HG02870 (cell line): ENCODE data around the gene PRCP.
"Not testable (repeated sequence)": the region's sequence is repeated elsewhere in the genome, so short reads cannot be mapped to it uniquely, and the experiment has no call there.

Experiments used
- ATAC-seq: cut with Tn5 transposase; IDR thresholded peaks from one replicate; pipeline ENCODE4 v1.9.1; 2021; ENCODE audit warnings: mild to moderate bottlenecking, moderate library complexity; ENCODE audit not compliant: unreplicated experiment

The PRCP gene

DNA sequence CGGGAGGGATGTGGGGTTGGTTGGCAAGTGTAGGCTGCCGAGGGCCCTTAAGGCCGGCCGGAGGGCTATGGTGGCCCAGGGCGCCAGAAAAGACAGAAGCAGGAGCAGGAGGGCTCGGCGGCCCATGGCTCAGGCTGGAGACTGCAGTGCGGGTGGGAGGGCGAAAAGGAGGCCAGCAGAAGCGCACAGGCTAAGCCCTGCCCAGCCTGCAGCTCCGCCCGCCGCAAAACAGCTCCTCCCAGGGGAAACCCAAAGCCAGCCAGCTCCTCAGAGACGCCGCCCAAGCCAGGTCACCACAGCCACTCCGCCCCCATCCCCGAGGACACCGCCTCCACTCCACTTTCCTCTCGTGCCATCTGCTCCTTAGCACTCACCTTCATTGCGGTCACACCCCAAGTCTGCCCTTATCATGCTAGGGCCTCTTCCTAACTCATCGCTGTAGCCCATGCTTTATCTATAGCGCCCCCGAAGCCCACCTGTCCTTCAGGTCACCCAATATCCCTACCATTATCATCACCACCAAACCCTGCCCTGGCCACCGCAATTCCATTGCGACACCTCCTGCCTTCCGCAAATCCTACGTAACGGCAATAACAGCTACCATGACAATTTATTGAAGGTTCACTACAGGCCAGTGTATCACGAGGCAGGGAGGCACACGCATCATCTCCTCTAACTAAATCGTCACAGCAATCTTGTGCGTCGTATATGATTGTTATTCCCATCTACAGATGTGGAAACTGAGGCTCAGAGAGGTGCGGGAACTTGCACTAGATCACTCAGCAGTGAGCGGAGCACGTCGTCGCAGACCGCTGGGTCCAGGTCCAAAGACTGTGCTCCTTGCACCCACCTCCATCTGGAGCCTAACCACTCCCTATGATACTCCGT lies at the start of gene PRCP:
Gene PRCP (minus strand): TSS at position 154 of the 888 bp plus-strand sequence. CDS start 28 bp downstream, at position 126.
- ATAC-seq, result peak; percentile 82

DNA sequence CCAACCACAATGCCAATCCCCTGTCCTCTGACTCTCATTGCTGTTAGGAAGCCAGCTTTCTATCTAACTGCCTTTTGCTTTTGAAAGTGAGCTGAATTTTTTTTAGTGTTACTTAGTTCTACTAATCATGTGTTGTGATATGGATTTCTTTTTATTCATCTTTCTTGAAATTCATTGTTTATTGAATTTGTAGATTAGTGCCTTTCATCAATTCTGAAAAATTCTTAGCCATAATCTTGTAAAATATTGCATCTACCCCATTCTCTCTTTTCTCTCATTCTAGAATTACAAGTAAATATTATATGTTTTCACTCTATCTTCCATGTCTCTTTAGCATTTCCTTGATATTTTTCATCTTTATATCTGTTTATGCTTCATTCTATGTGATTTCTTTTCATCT lies 49.1 kb upstream of the PRCP start:
- ATAC-seq, result no peak

DNA sequence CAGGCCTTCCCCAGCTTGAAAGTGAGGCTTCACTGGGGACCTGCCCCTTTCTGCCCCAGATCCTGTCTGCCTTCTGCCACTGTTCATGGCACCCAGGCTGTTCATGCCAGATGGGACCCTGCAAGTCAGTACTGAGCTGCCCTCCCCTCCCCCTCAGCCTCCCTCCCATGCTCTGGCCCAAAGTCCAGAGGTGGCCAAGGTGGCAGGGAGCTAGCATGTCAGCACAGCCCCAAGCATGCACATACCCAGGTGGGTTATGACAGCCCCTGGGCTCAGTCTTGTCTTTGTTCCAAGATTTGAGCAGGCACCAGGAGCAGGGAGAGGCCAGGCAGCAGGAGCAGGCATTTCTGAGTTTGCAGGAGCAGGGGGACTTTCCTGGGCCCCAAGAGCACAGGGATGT lies 45.5 kb upstream of the PRCP start:
- no peak for ATAC-seq

DNA sequence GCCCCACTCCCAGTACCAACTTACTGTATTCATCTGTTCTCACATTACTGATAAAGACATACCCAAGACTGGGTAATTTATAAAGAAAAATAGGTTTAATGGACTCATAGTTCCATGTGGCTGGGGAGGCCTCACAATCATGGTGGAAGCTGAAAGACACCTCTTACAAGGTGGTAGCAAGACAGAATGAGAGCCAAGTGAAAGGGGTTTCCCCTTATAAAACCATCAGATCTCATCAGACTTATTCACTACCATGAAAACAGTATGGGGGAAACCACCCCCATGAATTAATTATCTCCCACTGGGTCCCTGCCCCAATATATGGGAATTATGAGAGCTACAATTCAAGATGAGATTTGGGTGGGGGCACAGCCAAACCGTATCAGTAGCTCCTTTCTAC lies 44.8 kb upstream of the PRCP start:
- ATAC-seq, result not testable (repeated sequence)

DNA sequence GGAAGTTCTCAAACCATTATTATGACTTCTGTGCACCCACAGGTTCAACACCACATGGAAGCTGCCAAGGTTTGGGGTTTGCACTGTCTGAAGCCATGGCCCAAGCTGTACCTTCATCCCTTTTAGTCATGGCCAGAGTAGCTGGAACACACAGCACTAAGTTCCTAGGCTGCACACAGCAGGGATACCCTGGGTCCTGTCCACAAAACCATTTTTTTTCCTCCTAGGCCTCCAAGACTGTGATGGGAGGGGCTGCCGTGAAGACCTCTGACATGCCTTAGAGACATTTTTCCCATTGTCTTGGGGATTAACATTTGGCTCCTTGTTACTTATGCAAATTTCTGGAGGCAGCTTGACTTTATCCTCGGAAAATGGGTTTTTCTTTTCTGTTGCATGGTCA lies 44.0 kb upstream of the PRCP start:
- ATAC-seq, result no peak

DNA sequence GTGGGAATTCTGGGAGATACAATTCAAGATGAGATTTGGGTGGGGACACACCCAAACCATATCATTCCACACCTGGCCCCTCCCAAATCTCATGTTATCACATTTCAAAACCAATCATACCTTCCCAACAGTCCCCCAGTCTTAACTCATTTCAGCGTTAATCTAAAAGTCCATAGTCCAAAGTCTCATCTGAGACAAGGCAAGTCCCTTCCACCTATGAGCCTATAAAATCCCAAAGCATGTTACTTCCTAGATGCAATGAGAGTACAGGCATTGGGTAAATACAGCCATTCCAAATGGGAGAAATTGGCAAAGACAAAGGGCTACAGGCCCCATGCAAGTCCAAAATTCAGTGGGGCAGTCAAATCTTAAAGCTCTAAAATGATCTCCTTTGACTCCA lies 43.2 kb upstream of the PRCP start:
- ATAC-seq, result not testable (repeated sequence)

DNA sequence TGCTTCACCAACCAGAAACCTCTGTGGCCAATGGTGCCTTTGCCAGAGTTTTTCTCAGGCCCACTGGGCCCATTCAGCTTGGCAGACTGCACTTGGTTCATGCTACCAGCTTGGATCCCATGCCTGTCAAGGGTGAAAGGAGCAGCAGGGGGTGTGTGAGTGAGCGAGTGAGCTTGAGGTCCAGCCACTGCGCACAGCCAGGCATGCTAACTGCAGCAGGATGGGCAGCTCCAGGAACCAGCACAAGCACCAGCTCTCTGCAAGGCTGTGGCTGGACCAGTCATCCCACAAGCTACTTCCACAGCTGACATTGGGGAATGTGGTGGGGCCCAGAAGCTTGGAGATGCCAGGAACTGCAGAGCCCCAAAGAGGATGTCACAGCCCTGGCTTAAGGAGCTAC lies 42.1 kb upstream of the PRCP start:
- no peak for ATAC-seq

DNA sequence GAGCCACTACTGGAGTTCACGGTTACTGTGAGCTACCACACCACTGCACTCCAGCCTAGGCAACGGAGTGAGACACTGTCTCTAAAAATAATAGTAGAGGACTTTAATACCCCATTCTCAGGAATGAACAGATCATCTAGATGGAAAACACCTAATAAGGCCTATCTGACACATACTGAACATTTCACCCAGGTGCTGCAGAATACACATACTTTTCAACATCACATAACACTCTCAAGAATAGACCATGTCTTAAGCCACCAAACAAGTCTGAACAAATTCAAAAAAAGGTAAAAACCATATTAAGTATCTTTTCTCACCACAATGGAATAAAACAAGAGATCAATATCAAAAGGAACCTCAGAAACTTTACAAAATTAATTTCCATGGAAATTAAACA lies 39.2 kb upstream of the PRCP start:
- ATAC-seq, result no peak

DNA sequence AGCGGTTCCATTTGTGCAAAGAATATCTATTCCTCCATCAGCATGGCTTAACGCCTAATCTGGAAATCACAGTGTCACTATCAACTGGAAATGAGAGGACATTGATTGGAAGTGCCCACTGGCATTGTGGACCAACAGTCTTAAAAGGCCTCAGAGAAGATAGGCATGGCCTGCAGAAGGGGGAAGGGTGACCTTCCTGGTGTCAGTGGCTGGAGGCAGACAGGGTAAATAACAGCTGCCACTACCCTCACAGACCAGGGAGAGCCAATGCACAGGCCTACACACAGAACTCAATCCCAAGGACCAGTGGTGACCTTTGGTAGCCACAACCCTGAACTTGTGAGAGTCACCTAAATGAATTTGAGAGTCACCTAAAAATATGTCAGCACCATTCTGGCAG lies 37.3 kb upstream of the PRCP start:
- no peak for ATAC-seq

DNA sequence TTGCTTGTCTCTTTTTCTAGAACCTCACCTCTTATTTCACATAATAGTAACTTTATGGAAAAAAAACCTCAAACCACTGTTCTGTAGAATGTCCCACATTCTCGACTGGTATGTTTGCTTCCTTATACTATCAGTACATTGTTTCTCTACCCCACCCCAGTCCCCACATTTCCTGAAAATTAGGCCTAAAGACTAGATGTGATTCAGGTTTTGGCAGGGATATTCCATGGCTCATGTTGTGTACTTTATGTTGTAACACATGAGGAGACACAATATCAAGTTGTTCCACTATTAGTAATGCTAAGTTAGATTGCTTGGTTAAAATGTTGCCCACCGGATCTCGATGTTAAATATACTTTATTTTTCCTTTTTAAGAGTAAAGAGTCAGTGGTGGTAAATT lies 36.0 kb upstream of the PRCP start:
- ATAC-seq, result no peak

DNA sequence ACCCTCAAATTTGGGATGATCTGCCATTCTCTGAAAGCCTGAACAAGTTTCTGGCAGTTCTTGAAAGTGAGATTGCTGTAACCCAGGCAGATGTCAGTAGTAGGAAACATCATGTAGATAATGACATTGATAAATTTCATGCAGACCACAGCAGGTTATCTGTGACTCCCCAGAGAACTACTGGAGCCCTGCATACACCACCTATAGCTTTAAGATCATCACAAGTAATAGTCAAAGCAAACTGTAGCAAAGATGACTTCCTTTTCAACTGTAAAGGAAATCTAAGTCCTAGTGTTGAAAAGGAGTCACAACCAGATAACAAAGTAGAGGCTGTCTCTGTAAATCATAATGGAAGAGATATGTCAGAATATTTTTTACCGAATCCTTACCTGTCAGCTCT lies 32.3 kb upstream of the PRCP start:
- ATAC-seq, result no peak

DNA sequence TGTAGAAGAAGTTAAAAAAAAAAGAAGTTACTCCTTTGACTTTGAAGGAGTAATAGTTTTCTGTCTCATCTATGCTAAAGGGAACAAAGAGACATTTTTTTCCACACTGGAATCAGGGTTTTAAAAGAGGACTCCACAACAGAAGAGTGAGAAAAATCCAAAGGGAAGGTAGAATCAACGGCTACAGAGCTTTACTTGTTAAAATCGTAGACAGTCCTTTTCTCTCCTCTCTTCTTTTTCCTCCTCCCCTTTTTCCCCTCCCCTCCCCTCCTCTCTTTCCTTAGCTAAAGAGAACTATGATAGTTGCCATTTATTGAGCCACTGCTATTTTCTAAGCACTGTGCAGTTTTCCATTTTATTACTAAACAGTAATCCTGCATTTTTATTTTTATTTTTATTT lies 30.5 kb upstream of the PRCP start:
- no peak for ATAC-seq

DNA sequence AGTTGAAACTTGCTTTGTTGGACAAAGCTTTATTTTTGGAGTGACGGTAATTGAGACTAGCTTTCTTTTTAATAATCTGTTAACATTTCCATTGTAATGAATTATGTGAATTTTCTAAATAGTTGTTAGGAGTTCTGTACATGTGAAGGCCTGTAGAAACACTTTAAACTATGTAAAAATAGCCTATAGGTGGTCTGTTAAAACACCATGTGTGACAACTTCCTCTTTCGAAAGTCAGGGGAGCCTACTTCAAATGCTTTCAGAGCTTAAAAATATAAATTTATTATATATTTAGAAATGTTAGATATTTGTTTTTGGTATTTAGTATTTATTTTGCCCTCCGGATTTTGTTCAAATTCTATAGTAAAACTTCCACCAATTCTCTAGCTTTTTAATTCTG lies 30.0 kb upstream of the PRCP start:
- ATAC-seq, result peak; percentile 58

DNA sequence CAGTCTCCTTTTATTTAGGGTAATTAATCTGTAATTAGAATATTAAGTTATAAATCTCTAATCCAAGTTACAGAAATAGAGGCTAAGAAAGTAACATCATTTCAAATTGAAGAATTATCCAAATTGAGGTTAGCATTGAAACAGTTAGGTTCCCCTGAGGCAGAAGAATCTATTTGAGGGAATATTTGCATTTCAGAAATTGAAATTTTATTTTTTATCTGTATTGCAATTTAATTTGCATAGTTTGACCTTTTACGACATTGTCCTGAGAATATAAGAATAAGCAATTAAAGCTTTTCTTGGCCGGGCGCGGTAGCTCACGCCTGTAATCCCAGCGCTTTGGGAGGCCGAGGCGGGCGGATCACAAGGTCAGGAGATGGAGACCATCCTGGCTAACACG lies 28.9 kb upstream of the PRCP start:
- no peak for ATAC-seq

DNA sequence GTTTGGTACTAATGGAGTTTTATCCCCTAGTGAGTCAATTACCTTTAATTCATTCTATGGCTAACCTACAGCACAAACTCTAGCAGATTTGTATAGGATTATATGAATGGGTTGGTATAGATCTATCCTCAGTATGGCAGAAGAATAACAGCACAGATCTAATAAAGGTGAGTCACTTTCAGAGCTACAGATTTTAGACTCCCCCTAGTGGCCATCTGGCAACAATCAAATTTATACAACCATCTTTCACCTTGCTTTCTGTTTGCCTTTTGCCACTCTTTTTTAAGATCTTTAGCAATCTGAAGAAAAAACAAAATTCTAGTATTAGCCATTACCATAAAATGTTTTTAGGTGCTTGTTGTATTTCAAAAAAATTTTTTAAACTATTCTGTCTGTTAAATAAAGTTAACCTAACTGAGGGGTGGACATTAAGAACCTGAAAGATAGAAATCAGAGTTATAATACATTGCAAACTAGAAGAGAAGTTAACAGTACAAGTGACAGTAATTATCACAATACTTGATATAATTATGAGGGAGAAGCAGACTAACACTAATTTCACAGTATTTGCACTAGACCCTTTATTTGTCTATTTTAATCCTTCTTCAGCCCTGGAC lies 27.1 kb upstream of the PRCP start:
- peak; percentile 54 for ATAC-seq

DNA sequence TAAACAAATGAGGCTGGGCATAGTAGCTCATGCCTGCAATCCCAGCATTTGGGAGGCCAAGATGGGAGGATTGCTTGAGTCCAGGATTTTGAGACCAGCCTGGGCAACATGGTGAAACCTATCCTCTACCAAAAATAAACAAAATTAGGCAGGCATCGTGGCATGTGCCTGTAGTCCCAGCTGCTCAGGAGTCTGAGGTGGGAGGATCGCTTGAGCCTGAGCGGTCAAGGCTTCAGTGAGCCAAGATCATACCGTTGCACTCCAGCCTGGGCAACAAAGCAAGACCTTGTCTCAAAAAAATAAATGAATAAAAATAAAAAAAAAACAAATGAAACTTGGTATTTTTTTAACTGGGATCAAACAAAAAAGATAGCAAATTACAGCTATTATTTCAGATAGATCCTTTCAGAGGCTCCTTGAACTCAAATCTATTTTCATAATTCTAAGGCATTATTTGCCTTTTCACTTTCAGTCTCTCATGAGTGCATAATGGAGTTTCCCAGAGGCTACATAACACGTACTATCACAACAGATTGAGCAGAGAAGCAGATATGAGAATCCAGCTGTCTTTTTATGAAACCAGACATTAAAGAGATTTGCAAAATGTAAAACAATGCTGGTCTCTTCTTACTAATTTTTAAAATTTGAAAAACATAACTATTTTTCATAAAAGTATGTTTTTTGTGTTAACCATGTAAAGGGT lies 24.4 kb upstream of the PRCP start:
- no peak for ATAC-seq

DNA sequence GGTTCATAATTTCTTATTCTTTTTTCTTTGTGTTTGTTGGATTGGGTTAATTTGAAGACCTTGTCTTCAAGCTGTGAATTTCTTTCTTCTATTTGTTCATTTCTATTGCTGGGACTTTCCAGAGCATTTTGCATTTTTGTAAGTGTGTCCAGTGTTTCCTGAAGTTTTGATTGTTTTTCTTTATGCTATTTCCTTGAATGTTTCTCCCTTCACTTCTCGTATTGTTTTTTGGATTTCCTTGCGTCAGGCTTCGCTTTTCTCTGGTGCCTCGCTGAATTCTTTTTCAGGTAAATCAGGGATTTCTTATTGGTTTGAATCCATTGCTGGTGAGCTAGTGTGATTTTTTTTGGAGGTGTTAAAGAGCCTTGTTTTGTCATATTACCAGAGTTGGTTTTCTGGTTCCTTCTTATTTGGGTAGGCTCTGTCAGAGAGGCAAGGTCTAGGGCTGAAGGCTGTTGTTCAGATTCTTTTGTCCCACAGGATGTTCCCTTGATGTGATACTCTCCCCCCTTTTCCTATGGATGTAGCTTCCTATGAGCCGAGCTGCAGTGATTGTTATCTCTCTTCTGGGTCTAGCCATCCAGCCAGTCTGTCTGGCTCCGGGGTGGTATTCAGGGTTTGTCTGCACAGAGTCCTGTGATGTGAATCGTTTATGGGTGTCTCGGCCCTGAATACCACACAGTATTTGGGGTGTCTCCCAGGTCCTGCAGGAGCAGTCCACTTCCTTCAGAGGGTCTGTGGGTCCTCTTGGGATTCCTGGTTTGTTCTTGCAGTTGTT lies 22.4 kb upstream of the PRCP start:
- not testable (repeated sequence) for ATAC-seq

DNA sequence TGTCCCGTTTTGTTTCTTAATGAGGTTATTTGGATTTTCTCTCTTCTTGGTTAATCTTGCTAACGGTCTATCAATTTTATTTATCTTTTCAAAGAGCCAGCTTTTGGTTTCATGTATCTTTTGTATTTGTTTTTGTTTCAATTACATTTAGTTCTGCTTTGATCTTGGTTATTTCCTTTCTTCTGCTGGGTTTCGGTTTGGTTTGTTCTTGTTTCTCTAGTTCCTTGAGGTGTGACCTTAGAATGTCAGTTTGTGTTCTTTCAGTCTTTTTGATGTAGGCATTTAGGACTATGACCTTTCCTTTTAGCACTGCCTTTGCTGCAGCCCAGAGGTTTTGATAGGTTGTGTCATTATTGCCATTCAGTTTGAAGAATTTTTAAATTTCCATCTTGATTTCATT lies 20.0 kb upstream of the PRCP start:
- ATAC-seq, result not testable (repeated sequence)

DNA sequence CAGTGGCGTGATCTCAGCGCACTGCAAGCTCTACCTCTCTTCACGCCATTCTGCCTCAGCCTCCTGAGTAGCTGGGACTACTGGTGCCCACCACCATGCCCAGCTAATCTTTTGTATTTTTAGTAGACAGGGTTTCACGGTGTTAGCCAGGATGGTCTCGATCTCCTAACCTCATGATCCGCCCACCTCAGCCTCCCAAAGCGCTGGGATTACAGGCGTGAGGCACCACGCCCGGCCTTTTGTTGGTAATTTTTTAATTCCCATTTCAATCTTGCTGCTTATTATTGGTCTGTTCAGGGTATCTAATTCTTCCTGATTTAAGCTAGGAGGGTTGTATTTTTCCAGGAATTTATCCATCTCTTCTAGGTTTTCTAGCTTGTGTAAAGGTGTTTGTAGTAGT lies 19.6 kb upstream of the PRCP start:
- ATAC-seq, result not testable (repeated sequence)

DNA sequence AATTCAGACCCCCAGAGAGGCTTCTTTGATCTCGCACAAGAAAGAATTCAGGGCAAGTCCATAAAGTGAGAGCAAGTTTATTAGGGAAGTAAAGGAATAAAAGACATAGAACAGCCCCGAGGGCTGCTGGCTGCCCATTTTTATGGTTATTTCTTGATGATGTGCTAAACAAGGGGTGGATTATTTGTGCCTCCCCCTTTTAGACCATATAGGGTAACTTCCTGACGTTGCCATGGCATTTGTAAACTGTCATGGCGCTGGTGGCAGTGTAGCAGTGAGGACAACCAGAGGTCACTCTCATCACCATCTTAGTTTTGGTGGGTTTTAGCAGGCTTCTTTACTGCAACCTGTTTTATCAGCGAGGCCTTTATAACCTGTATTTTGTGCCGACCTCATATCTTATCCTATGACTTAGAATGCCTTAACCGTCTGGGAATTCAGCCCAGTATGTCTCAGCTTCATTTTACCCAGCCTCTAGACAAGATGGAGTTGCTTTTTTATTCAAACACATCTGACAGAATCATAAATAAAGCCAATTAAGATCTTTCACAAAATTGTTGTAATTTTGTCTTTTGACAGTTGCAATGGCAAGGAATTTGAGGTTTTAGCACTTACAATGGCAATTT lies 8.9 kb upstream of the PRCP start:
- no peak for ATAC-seq

DNA sequence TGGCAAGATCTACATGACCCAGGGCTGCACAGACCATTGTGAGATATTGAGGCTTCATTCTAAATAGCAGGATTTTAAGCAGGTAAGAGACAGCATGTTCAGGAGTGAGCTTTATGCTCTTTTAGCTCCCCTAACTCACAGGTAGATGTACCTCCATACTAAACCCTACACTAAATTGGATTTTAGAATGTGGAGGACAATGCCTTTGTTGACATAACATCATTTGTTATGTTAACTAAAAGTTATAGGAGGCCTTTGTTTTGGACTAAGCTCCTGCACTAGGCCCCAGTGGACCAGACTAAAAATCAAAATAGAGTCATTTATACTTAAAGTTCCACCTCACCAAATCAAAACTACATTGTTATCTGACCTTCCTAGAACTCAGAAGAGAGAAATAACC lies 8.1 kb upstream of the PRCP start:
- ATAC-seq, result no peak
